Mammary microvascular endothelial cell (primary cell): Measurements from ENCODE around the gene PDE11A. TPM values are rescaled to one million over a fixed set of nuclear protein-coding genes. Genes with fewer than 3 reads are reported as not detected.

ENCODE experiments used
- total RNA-seq: library from RNA; depleted of rRNA; stranded (reverse); fragments of >200 nt; gene quantifications from 2 replicates; pipeline ENCODE4 v1.2.3, GENCODE V29; 2015

PDE11A gene
- total RNA-seq: under 0.01 and 0.10 TPM in 2 replicates

DNA sequence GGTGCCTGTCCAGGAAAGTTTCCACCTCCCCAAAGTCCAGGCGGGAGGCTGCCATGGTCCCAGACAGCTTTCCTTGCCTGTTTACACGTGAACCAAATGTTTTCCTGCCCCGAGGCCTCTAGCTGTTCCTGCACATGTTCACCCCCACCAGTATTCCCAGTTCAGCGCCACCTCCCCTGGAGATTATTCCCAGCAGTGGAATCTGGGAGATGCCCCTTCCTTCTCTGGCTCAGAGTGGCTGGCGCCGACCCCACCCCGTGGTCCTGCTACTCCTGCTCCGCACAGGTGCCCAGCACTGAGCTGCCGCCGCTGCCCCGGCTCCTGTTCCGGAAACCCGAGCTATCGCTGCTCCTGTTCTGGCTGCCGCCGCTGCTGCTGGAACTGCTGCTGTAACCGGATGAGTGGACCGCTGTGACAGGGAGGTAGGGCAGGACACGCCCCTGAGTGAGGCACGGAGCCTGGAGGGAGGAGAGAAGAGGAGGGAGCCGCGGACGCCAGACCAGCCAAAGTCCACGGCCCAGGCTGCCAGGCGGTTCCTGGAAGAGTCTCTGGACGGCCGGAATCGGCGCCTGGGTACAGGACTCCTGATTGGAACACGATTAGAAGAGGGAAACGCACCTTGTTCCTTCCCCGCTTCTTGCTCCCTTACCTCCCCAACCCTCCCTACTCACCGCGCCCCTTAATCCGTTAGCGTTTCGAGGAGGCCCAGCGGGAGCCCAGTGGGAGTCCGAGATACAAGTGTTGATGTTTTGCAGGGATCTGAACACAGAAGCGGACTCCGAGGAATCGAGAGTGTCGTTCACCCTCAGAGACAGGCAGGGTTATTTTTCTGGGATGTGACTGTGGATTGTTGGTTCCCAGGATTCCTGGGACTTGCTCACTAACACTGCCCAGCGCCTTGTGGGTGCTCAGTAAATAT lies at the start of gene PDE11A:
PDE11A (minus strand) TSS at position 395 of the 919 bp plus-strand sequence; CDS start at position 55, 340 bp downstream.

GRCh38 chr2:178112202-178113152 lies 39.9 kb upstream of the PDE11A start, which contains the start of gene RBM45:
RBM45 (plus strand) TSS chr2:178112437; CDS start chr2:178112547, 110 bp downstream.

Other genes with a start within 250 kb of the PDE11A start
- 12.0 and 12.4 TPM in 2 replicates for gene RBM45, start 39.7 kb upstream of the PDE11A start, total RNA-seq
- 1.1 and 5.3 TPM in 2 replicates for gene OSBPL6, start 121.7 kb upstream of the PDE11A start, total RNA-seq